Small intestine (tissue), 7 donors: Measurements from ENCODE around the gene SHISAL1. TPM values are rescaled to one million over a fixed set of nuclear protein-coding genes. Genes with fewer than 3 reads are reported as not detected.

Source experiments
- DNase-seq, 2 donors: peaks; one replicate each; pipeline versions ENCODE4 v3.0.0 to v3.0.0-alpha.2; 2013
- FAIRE-seq: peaks from 2 replicates; lab custom pipeline; 2012; peaks lifted over from hg19 to GRCh38; lab: Jason Lieb, UNC
- H3K27ac ChIP-seq, 3 donors: one replicate each; pipeline ENCODE4 v1.5.1; 2013; ENCODE audit warnings: low read length in 2 of 3, mild to moderate bottlenecking in 2 of 3, control low read depth in 1 of 3, inconsistent platforms in 1 of 3, low read depth in 1 of 3, moderate library complexity in 1 of 3
- H3K27me3 ChIP-seq, 3 donors: one replicate each; pipeline ENCODE4 v1.6.1; 2013; ENCODE audit warnings: low read length in 3 of 3, inconsistent platforms in 1 of 3; ENCODE audit not compliant: control insufficient read depth in 3 of 3, insufficient read depth in 3 of 3
- H3K36me3 ChIP-seq, 3 donors: one replicate each; pipeline ENCODE4 v1.6.1; 2013; ENCODE audit warnings: low read length in 3 of 3, inconsistent platforms in 1 of 3, low read depth in 1 of 3, mild to moderate bottlenecking in 1 of 3, moderate library complexity in 1 of 3; ENCODE audit not compliant: control insufficient read depth in 3 of 3, insufficient read depth in 2 of 3
- H3K4me1 ChIP-seq, 3 donors: one replicate each; pipeline ENCODE4 v1.6.1; 2013; ENCODE audit warnings: low read length in 2 of 3, inconsistent platforms in 1 of 3, low read depth in 1 of 3, mild to moderate bottlenecking in 1 of 3, moderate library complexity in 1 of 3; ENCODE audit not compliant: control insufficient read depth in 3 of 3, insufficient read depth in 2 of 3
- H3K4me3 ChIP-seq, 3 donors: one replicate each; pipeline ENCODE4 v1.5.1; 2013; ENCODE audit warnings: low read length in 3 of 3, control low read depth in 1 of 3, inconsistent platforms in 1 of 3, low read depth in 1 of 3, mild to moderate bottlenecking in 1 of 3, moderate library complexity in 1 of 3
- H3K9me3 ChIP-seq, 2 donors: one replicate each; pipeline ENCODE4 v1.6.1; 2013; ENCODE audit warnings: low read depth in 1 of 2, low read length in 1 of 2; ENCODE audit not compliant: control insufficient read depth in 2 of 2, insufficient read depth in 1 of 2
- WGBS, 3 donors: extraction: QIAGEN DNeasy Blood & Tissue Kit; methylation state at CpG; one replicate each; pipeline ENCODE4 v1.1.7; 2013; 5-methylcytosine and 5-hydroxymethylcytosine counted together
- polyA plus RNA-seq, 4 donors: library from polyadenylated mRNA; stranded (reverse) in 3 of 4; unstranded in 1 of 4; fragments of 200-250 nt in 3 of 4; fragments of 120-200 nt in 1 of 4; gene quantifications; one replicate each; pipeline versions ENCODE4 v1.2.1 to v1.2.3, GENCODE V29; 2013
- donor health status: healthy with polysubstance abuse.
- donor health status: control.
- donor health status: control.
- donor health status: Bipolar disorder and iron deficiency.
- donor health status: healthy.

The SHISAL1 gene
- polyA plus RNA-seq, 4 donors: under 0.01 to 1.2 (median 0.55) TPM

GRCh38 chr22:44340271-44341239 lies 27.8 kb upstream of the SHISAL1 start:
- H3K9me3 ChIP-seq: no peaks in the 10 kb centered on the region
- H3K36me3 ChIP-seq: no peaks in the 10 kb centered on the region
- peaks cover 0 to 4% (median 0%) of the 10 kb centered on the region in 3 donors for H3K27me3 ChIP-seq
- FAIRE-seq (no peak), DNase-seq (no peak)
- H3K27ac ChIP-seq: no peak overlapping the region
- H3K4me1 ChIP-seq: no peaks in the 10 kb centered on the region
- WGBS, 3 donors: 70 to 82% (median 71%) methylated on average over 21 of the region's 21 CpGs
- H3K4me3 ChIP-seq: no peak overlapping the region

- Histone ChIP-seq H3K4me3 (no peak overlapping the region), H3K36me3 (no peaks in the 10 kb centered on the region), H3K27ac (no peak overlapping the region), H3K4me1 (no peaks in the 10 kb centered on the region), H3K27me3 (peaks cover 0 to 6% (median 0%) of the 10 kb centered on the region in 3 donors), H3K9me3 (no peaks in the 10 kb centered on the region)
- WGBS, 3 donors: 78 to 85% (median 81%) methylated on average over 2 of the region's 2 CpGs
- FAIRE-seq (no peak), DNase-seq (no peak)
These were observed 26.2 kb upstream of the SHISAL1 start for GRCh38 chr22:44338906-44339305.

- H3K27ac ChIP-seq: no peak overlapping the region
- no peaks in the 10 kb centered on the region for H3K36me3 ChIP-seq
- DNase-seq: no peak
- peaks cover 0 to 10% (median 2%) of the 10 kb centered on the region in 3 donors for H3K27me3 ChIP-seq
- 47 to 78% (median 63%) methylated on average over 8 of the region's 8 CpGs for WGBS, 3 donors
- no peak overlapping the region for H3K4me3 ChIP-seq
- H3K9me3 ChIP-seq: no peaks in the 10 kb centered on the region
- H3K4me1 ChIP-seq: no peaks in the 10 kb centered on the region
- FAIRE-seq: no peak
These were observed 25.5 kb upstream of the SHISAL1 start for GRCh38 chr22:44338177-44338810.

GRCh38 chr22:44337678-44338004 lies 24.9 kb upstream of the SHISAL1 start:
- H3K9me3 ChIP-seq: no peaks in the 10 kb centered on the region
- no peaks in the 10 kb centered on the region for H3K36me3 ChIP-seq
- no peak overlapping the region for H3K27ac ChIP-seq
- no peak for FAIRE-seq
- no peaks in the 10 kb centered on the region for H3K4me1 ChIP-seq
- no peak overlapping the region for H3K4me3 ChIP-seq
- peaks cover under 1 to 17% (median 2%) of the 10 kb centered on the region in 3 donors for H3K27me3 ChIP-seq
- WGBS, 3 donors: 18 to 29% (median 29%) methylated on average over 13 of the region's 13 CpGs
- no peak for DNase-seq

DNA sequence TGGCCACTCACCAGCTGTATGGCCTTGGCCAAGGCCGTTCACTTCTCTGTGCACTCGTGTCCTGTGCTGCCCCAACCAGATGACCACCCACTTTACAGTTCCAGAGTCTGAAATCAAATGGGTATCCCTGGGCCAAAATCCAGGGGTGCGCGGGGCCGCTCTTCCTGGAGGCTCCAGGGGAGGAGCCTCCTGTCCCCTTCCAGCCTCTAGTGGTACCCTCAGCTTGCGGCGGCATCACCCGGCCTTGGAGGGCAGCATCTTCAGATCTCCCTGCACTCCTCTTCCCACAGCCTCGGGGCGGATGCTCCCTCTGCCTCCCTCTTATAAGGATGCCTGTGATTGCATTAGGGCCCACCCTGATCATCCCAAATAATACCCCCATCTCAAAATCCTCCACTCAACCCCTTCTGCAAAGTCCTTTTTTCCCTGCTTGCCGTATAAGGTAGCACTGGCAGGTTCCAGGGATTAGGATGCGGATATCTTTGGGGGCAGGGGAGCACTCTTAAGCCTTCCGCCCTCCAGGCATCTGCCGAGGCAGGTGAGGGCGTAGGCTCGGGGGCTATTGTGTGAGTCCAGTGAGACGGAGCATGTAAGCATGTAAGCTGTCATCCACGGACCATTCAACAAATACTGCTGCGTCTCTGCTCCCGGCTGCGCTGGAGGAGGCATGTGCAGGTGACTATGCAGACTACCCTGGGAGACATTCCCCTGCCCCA lies 24.4 kb upstream of the SHISAL1 start:
- FAIRE-seq (no peak), DNase-seq (no peak)
- H3K27ac ChIP-seq: no peak overlapping the region
- H3K36me3 ChIP-seq: no peaks in the 10 kb centered on the region
- WGBS, 3 donors: 59 to 66% (median 60%) methylated on average over 21 of the region's 21 CpGs
- H3K4me3 ChIP-seq: no peak overlapping the region
- H3K9me3 ChIP-seq: no peaks in the 10 kb centered on the region
- H3K4me1 ChIP-seq: no peaks in the 10 kb centered on the region
- peaks cover 2 to 22% (median 3%) of the 10 kb centered on the region in 3 donors for H3K27me3 ChIP-seq

DNA sequence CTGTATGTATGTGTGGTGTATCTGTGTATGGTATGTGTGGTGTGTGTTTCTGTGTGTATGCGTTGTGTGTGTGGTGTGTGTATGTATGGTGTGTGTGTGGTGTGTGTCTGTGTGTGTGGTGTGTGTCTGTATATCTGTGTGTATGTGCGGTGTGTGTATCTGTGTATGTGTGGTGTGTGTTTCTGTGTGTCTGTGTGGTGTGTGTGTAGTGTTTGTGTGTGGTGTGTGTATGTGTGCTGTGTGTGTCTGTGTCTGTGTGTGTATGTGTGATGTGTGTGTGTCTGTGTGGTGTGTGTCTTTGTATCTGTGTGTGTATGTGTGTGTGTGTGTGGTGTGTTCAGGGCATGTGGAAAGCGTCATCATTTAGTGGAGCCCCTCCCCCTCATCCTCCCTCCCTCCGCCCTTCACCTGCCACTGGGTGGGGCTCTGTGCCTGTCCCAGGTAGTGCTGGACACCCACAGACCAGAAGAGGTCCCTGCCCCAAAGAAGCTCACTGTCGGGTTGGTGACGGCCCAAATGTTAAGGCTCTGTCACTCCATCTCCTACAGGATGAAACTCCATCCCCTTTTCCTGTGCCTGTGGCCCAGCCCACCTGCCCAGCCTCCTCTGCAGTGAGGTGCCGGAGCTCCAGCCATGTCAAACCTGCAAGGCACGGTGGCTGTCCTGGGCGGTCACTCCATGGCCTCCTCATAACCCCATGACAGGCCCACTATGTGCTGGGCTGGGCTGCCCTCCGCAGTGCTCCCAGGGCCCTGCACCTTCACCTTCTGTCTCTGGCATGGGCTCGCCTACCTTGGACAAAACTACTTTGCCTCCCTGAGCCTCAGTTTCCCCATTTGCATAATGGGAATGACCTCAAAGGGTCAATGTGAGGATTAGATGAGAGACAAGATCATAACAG lies 23.4 kb upstream of the SHISAL1 start:
- no peaks in the 10 kb centered on the region for H3K9me3 ChIP-seq
- peaks cover 2 to 25% (median 3%) of the 10 kb centered on the region in 3 donors for H3K27me3 ChIP-seq
- H3K36me3 ChIP-seq: no peaks in the 10 kb centered on the region
- FAIRE-seq (no peak), DNase-seq (no peak)
- H3K27ac ChIP-seq: no peak overlapping the region
- no peaks in the 10 kb centered on the region for H3K4me1 ChIP-seq
- WGBS, 3 donors: 47 to 70% (median 60%) methylated on average over 11 of the region's 11 CpGs
- H3K4me3 ChIP-seq: no peak overlapping the region

- peaks cover 2 to 34% (median 7%) of the 10 kb centered on the region in 3 donors for H3K27me3 ChIP-seq
- H3K4me1 ChIP-seq: no peaks in the 10 kb centered on the region
- FAIRE-seq (no peak), DNase-seq (no peak)
- 89 to 93% (median 93%) methylated on average over 9 of the region's 9 CpGs for WGBS, 3 donors
- H3K27ac ChIP-seq: no peak overlapping the region
- H3K9me3 ChIP-seq: no peaks in the 10 kb centered on the region
- H3K36me3 ChIP-seq: no peaks in the 10 kb centered on the region
- no peak overlapping the region for H3K4me3 ChIP-seq
These were observed 22.5 kb upstream of the SHISAL1 start for GRCh38 chr22:44335066-44335839.
